ENCODE measurements around the gene MEF2D. TPM values are rescaled to one million over a fixed set of nuclear protein-coding genes. Genes with fewer than 3 reads are reported as not detected.

Gene MEF2D
- total and polyA plus RNA-seq, 12 donors, result 7.8 to 89.9 (median 50.0) TPM

DNA sequence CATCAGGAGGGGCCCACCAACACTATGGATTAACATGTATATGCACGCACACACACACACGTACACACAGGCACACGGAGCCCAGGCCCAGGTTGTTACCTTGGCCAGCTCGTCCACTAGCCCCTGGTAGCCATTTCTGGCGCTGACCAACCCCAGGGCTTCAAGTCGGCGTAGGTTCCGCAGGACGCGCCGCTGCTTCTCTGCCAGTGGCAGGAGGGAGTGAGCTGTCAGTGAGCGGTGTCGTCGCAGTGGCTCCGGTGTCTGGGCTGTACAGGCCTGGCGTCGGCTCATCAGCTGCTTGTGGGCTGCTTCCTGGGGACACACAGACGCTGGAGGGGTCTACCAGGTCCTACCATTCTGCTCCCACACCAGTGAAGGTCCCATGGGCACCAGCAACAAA, 29.4 kb upstream of the MEF2D start:
- 96 to 100% (median 97%) methylated on average over 7 to 18 of the region's 18 CpGs for WGBS, 4 donors
- intact Hi-C loops (cut with DNase I), result no loop called here
- no peaks in the 10 kb centered on the region for H3K36me3 ChIP-seq (replicated peaks in 1 of 2)
- H3K9me3 ChIP-seq (replicated peaks in 1 of 3), result no peaks in the 10 kb centered on the region
- no peak overlapping the region for H3K4me3 ChIP-seq
- no peak for DNase-seq
- no peaks in the 10 kb centered on the region for H3K27me3 ChIP-seq
- TF ChIP-seq POLR2A (IDR thresholded peaks at IDR 0.05), result no peak
- TF ChIP-seq, protein P1, sequence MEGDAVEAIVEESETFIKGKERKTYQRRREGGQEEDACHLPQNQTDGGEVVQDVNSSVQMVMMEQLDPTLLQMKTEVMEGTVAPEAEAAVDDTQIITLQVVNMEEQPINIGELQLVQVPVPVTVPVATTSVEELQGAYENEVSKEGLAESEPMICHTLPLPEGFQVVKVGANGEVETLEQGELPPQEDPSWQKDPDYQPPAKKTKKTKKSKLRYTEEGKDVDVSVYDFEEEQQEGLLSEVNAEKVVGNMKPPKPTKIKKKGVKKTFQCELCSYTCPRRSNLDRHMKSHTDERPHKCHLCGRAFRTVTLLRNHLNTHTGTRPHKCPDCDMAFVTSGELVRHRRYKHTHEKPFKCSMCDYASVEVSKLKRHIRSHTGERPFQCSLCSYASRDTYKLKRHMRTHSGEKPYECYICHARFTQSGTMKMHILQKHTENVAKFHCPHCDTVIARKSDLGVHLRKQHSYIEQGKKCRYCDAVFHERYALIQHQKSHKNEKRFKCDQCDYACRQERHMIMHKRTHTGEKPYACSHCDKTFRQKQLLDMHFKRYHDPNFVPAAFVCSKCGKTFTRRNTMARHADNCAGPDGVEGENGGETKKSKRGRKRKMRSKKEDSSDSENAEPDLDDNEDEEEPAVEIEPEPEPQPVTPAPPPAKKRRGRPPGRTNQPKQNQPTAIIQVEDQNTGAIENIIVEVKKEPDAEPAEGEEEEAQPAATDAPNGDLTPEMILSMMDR (IDR thresholded peaks at IDR 0.05), result no peak
- H3K4me1 ChIP-seq (replicated peaks in 1 of 2), result no peaks in the 10 kb centered on the region
- H3K27ac ChIP-seq, result no peak overlapping the region

DNA sequence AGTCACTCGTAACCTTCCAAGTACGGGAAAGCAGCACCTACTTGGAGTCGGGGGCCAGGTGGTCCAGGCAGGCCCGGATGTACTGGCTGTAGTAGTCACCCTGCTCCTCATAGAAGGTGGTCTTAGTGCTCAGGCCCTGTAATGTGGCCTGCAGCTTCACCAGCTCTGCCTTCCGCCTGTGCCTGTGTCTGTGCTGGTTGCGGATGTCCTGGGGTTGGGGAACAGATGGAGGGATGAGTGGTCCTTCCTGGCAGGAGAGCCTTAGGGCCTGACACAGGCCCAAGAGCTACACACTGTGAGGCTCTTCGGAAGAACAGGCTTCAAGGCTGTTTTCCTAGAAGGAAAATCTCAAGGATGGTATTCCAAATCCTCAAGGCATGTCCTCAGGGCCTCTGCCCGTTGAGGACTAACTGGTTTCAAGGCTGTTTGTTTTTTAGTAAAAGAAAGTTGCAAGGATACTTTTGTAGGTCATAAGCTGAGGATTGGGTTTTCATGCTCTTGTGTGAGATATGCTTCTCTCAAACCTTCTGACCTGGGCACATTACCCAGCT, 28.4 kb upstream of the MEF2D start:
- Histone ChIP-seq H3K36me3 (replicated peaks in 1 of 2) (no peaks in the 10 kb centered on the region), H3K9me3 (replicated peaks in 1 of 3) (no peaks in the 10 kb centered on the region), H3K27me3 (no peaks in the 10 kb centered on the region), H3K4me1 (replicated peaks in 1 of 2) (no peaks in the 10 kb centered on the region), H3K4me3 (no peak overlapping the region), H3K27ac (no peak overlapping the region)
- DNase-seq, result no peak
- intact Hi-C loops (cut with DNase I), result loop anchor here in 1 of 2 donors (10.0 kb wide), 1 partner anchor 144 kb away; no protein-coding TSS in a partner anchor
- TF ChIP-seq, protein P1 (IDR thresholded peaks at IDR 0.05), result no peak
- no peak for TF ChIP-seq POLR2A (IDR thresholded peaks at IDR 0.05)
- WGBS, 4 donors, result 90 to 92% (median 91%) methylated on average over 7 to 8 of the region's 8 CpGs

- Histone ChIP-seq H3K27me3 (no peaks in the 10 kb centered on the region), H3K4me3 (no peak overlapping the region), H3K4me1 (replicated peaks in 1 of 2) (no peaks in the 10 kb centered on the region), H3K27ac (no peak overlapping the region), H3K36me3 (replicated peaks in 1 of 2) (no peaks in the 10 kb centered on the region), H3K9me3 (replicated peaks in 1 of 3) (no peaks in the 10 kb centered on the region)
- intact Hi-C loops (cut with DNase I), result loop anchor here in 1 of 2 donors (10.0 kb wide), 1 partner anchor 143 kb away; no protein-coding TSS in a partner anchor
- 82 to 90% (median 89%) methylated on average over 5 of the region's 5 CpGs for WGBS, 4 donors
- TF ChIP-seq, protein P1 (IDR thresholded peaks at IDR 0.05), result no peak
- TF ChIP-seq POLR2A (IDR thresholded peaks at IDR 0.05), result no peak
- no peak for DNase-seq
These were observed 27.7 kb upstream of the MEF2D start for GRCh38 chr1:156528231-156528630.

DNA sequence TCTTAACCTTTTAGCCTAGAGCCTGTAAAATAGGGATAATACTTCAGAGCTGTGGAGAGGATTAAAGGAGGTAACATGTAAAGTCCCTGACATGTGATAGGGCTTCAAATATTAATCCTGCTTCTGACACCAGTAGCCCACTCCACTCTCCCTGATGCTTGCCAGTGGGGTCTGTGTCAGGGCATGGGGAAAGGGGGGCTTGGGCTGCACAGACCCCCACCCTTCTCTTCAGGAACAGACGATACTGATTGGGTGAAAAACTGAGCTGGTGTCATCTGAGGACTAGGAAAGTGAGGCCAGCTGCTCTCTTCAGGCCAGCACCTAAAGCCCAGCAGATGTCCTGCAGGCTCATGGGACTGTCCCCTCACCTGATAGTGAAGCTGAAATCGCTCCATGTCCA, 27.0 kb upstream of the MEF2D start:
- Histone ChIP-seq H3K27ac (no peak overlapping the region), H3K36me3 (replicated peaks in 1 of 2) (no peaks in the 10 kb centered on the region), H3K27me3 (no peaks in the 10 kb centered on the region), H3K4me3 (no peak overlapping the region), H3K4me1 (replicated peaks in 1 of 2) (no peaks in the 10 kb centered on the region), H3K9me3 (replicated peaks in 1 of 3) (no peaks in the 10 kb centered on the region)
- DNase-seq, result no peak
- WGBS, 4 donors, result 86 to 100% (median 97%) methylated on average over 1 to 2 of the region's 2 CpGs
- TF ChIP-seq, protein P1 (IDR thresholded peaks at IDR 0.05), result no peak
- TF ChIP-seq POLR2A (IDR thresholded peaks at IDR 0.05), result no peak
- intact Hi-C loops (cut with DNase I), result loop anchor here in 1 of 2 donors (10.0 kb wide), 1 partner anchor 143 kb away; no protein-coding TSS in a partner anchor

All from adrenal gland (tissue), 12 donors.